Activated CD4-positive, alpha-beta T cell treated with anti-CD3 and anti-CD28 coated beads, Interleukin-2, amount 10 ng/mL, durations not matched to agents 7 days and 5 days (primary cell): ENCODE data around the gene MAP4. TPM values are rescaled to one million over a fixed set of nuclear protein-coding genes. Genes with fewer than 3 reads are reported as not detected.
A peak's percentile ranks its signal among the peaks of the same experiment; 100 is the strongest.

ENCODE experiments used
- CTCF ChIA-PET: fragments of 350-600 bp; sonication (Branson Sonifier 250); formaldehyde crosslinking; loops from one replicate; lab custom pipeline; 2021; ENCODE audit warnings: antibody characterized with exemption; lab: Charles Lee
- POLR2A ChIA-PET: fragments of 350-600 bp; sonication (Branson Sonifier 250); formaldehyde crosslinking; loops from one replicate; lab custom pipeline; 2021; ENCODE audit warnings: antibody characterized with exemption; lab: Charles Lee
- DNase-seq: peaks from one replicate; pipeline ENCODE4 v3.0.0-alpha.2; 2020
- H3K27ac Mint-ChIP-seq: one replicate; pipeline ENCODE4 v1.8.0; 2021; ENCODE audit warnings: mild to moderate bottlenecking, moderate library complexity, mixed read lengths
- H3K27me3 Mint-ChIP-seq: one replicate; pipeline ENCODE4 v1.8.0; 2021; ENCODE audit warnings: mixed read lengths
- H3K36me3 Mint-ChIP-seq: one replicate; pipeline ENCODE4 v1.8.0; 2021; ENCODE audit warnings: low read depth, mixed read lengths
- H3K4me1 Mint-ChIP-seq: one replicate; pipeline ENCODE4 v1.8.0; 2021; ENCODE audit warnings: mixed read lengths
- H3K4me3 Mint-ChIP-seq: one replicate; pipeline ENCODE4 v1.8.0; 2021; ENCODE audit warnings: mild to moderate bottlenecking, moderate library complexity, mixed read lengths
- H3K9me3 Mint-ChIP-seq: one replicate; pipeline ENCODE4 v1.8.0; 2021; ENCODE audit warnings: mixed read lengths
- total RNA-seq, 2 experiments: library from RNA; stranded (reverse); gene quantifications; one replicate each; pipeline ENCODE4 v1.2.3, GENCODE V29; 2021

Gene MAP4
- total RNA-seq, 2 experiments from 2014 or later = 106 to 110 TPM

- POLR2A ChIA-PET = no interaction called here
- peaks cover 3% of the 10 kb centered on the region for H3K36me3 Mint-ChIP-seq
- no peak for DNase-seq
- no peaks in the 10 kb centered on the region for H3K4me1 Mint-ChIP-seq
- no peak overlapping the region for H3K27ac Mint-ChIP-seq
- no peaks in the 10 kb centered on the region for H3K27me3 Mint-ChIP-seq
- CTCF ChIA-PET = interaction anchor here (0.7 to 1.4 kb wide), 2 partner anchors 11 to 552 kb away, joined by 3 to 4 read pairs; no protein-coding TSS in a partner anchor
- no peaks in the 10 kb centered on the region for H3K9me3 Mint-ChIP-seq
- no peak overlapping the region for H3K4me3 Mint-ChIP-seq
Measured at GRCh38 chr3:47859956-47860605, 156.1 kb downstream of the MAP4 start.

- no peaks in the 10 kb centered on the region for H3K9me3 Mint-ChIP-seq
- POLR2A ChIA-PET = no interaction called here
Measured at GRCh38 chr3:47857151-47857550, 159.1 kb downstream of the MAP4 start.

DNA sequence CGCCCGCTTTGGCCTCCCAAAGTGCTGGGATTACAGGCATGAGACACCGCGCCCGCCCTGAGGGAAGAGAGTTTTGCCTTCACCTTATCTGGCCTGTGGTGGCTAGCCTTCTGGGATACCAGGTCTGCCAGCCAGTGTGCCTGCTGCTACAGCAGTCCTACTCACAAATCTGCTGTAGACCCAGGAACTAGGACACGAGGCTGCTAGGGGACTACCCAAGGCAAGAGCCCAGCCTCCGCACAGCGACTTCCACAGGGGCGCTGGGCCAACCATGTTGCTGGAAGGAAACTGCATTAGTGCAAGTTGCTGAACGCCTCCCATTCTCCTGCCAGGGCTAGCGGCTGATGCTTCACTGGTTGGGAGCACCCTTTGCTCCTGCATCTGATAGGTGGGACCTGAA is 159.5 kb downstream of the MAP4 start:
- no peak for DNase-seq
- ChIA-PET CTCF (interaction anchor here (1.1 kb wide), 1 partner anchor 323 kb away, joined by 3 read pairs; no protein-coding TSS in a partner anchor), POLR2A (no interaction called here)
- no peaks in the 10 kb centered on the region for H3K4me1 Mint-ChIP-seq
- H3K4me3 Mint-ChIP-seq = no peak overlapping the region
- no peak overlapping the region for H3K27ac Mint-ChIP-seq
- peaks cover 6% of the 10 kb centered on the region for H3K36me3 Mint-ChIP-seq
- H3K9me3 Mint-ChIP-seq = no peaks in the 10 kb centered on the region
- H3K27me3 Mint-ChIP-seq = no peaks in the 10 kb centered on the region

More at GRCh38 chr3:47857151-47857550, 159.1 kb downstream of the MAP4 start:
- CTCF ChIA-PET = interaction anchor here (1.1 kb wide), 1 partner anchor 323 kb away, joined by 3 read pairs; no protein-coding TSS in a partner anchor
- no peak overlapping the region for H3K27ac Mint-ChIP-seq
- H3K4me3 Mint-ChIP-seq = no peak overlapping the region
- H3K36me3 Mint-ChIP-seq = peaks cover 6% of the 10 kb centered on the region
- no peaks in the 10 kb centered on the region for H3K4me1 Mint-ChIP-seq
- DNase-seq = no peak
- H3K27me3 Mint-ChIP-seq = no peaks in the 10 kb centered on the region

DNA sequence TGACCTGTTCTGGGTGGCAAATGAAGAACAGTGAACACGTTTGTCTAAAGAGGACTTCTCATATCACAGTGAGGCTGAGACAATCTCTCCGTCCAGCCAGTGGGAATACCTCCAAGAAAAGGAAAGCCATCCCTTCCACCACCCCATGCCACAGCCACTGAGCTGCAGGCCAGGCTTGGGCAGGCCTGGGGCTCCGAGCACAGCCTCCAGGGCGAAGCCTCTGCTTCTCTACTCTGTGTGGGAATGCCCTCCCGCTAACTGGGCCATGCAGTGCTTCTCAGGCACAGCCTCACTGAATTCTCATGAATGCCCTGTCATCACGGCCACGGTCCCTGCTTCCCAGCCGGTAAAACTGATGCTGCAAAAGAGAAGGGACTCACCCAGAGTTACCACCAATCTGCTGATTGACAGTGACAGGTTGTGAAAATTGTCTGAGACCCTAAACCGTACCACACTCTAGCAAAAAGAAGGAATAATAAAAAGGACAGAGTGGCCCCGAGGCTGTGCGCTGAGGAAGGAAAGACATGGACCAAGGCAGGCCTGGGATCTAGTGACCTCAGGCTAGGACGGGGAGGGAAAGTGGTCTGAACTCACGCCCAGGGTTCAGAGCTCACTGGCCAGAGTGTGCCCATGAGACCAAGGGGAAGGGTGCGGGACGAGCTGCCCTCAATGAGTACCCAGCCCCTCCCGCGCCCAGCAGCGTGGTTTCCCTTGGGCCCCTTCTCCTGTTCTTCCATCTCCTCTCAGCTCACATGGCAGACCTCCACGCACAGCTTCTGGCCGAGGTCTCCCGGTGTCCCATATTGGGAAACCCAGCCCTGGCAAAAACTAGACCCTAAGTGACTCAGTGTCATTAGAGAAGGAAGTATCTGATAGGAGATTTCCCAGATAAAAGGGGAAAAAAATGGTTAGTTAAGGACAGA is 160.5 kb downstream of the MAP4 start:
- ChIA-PET POLR2A (no interaction called here), CTCF (no interaction called here)
- Mint-ChIP-seq H3K4me1 (no peaks in the 10 kb centered on the region), H3K9me3 (no peaks in the 10 kb centered on the region), H3K27ac (no peak overlapping the region), H3K27me3 (no peaks in the 10 kb centered on the region), H3K36me3 (peaks cover 6% of the 10 kb centered on the region), H3K4me3 (no peak overlapping the region)
- no peak for DNase-seq

DNA sequence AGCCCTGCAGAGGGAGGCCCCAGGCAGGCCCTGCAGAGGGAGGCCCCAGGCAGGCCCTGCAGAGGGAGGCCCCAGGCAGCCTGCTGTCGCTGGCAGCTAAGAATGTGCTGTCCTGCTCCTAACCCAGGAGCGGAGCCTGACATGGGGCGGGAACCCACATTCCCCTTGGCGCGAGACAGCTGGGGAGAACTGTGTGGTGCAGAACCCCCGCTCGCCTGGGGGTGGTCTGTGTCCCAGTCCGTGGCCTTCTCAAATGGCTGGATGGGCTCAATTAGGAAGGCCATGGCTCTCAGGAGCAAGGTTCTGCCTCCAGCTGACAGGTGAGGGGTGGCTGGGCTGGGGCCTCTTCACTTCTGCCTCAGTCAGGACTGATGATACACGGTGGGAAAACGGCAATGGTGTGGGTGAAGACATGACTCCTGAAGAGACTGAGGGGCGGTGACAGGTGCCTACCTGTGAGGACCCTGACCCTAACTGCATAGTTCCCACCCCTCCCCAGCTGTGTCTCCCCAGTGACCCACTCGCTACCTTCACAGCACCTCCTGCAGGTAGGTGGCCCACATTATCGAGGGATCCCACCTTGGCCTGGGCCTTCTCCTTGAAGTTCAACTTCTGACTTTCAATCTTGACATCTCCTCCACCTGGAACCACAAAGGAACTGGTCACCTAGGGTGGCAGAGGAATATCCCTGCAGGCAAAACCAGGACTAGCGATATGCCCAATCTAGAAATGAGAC is 161.3 kb downstream of the MAP4 start:
- DNase-seq = no peak
- CTCF ChIA-PET = interaction anchor here (0.6 to 1.1 kb wide), 2 partner anchors 12 to 100 kb away, joined by 3 read pairs; no protein-coding TSS in a partner anchor
- Mint-ChIP-seq H3K9me3 (no peaks in the 10 kb centered on the region), H3K27ac (no peak overlapping the region), H3K27me3 (no peaks in the 10 kb centered on the region), H3K4me1 (no peaks in the 10 kb centered on the region), H3K4me3 (no peak overlapping the region), H3K36me3 (peaks cover 10% of the 10 kb centered on the region)
- POLR2A ChIA-PET = no interaction called here

GRCh38 chr3:47854267-47854666 is 161.9 kb downstream of the MAP4 start:
- ChIA-PET CTCF (interaction anchor here (0.6 to 1.1 kb wide), 3 partner anchors 12 to 393 kb away, joined by 3 read pairs; no protein-coding TSS in a partner anchor), POLR2A (no interaction called here)
- Mint-ChIP-seq H3K9me3 (no peaks in the 10 kb centered on the region), H3K4me3 (no peak overlapping the region), H3K27ac (no peak overlapping the region), H3K36me3 (peaks cover 10% of the 10 kb centered on the region), H3K4me1 (no peaks in the 10 kb centered on the region), H3K27me3 (no peaks in the 10 kb centered on the region)
- DNase-seq = no peak

GRCh38 chr3:47852604-47853602 is 163.3 kb downstream of the MAP4 start:
- Mint-ChIP-seq H3K4me3 (no peak overlapping the region), H3K4me1 (no peaks in the 10 kb centered on the region), H3K36me3 (peaks cover 16% of the 10 kb centered on the region), H3K27me3 (no peaks in the 10 kb centered on the region), H3K9me3 (no peaks in the 10 kb centered on the region), H3K27ac (peak overlapping the region; percentile 13)
- no peak for DNase-seq
- ChIA-PET CTCF (interaction anchor here (0.6 kb wide), 1 partner anchor 41 kb away, joined by 3 read pairs; no protein-coding TSS in a partner anchor), POLR2A (no interaction called here)

GRCh38 chr3:47851888-47852603 is 164.2 kb downstream of the MAP4 start:
- Mint-ChIP-seq H3K4me3 (no peak overlapping the region), H3K36me3 (peaks cover 19% of the 10 kb centered on the region), H3K27ac (peak overlapping the region; percentile 19), H3K9me3 (no peaks in the 10 kb centered on the region), H3K27me3 (no peaks in the 10 kb centered on the region), H3K4me1 (no peaks in the 10 kb centered on the region)
- DNase-seq = no peak
- POLR2A ChIA-PET = no interaction called here
- CTCF ChIA-PET = interaction anchor here (0.6 kb wide), 1 partner anchor 42 kb away, joined by 3 read pairs; no protein-coding TSS in a partner anchor

- CTCF ChIA-PET = interaction anchor here (1.7 kb wide), 1 partner anchor 13 kb away, joined by 3 read pairs; no protein-coding TSS in a partner anchor
- Mint-ChIP-seq H3K27me3 (no peaks in the 10 kb centered on the region), H3K9me3 (no peaks in the 10 kb centered on the region), H3K4me1 (no peaks in the 10 kb centered on the region), H3K27ac (peak overlapping the region; percentile 80), H3K4me3 (no peak overlapping the region), H3K36me3 (peaks cover 22% of the 10 kb centered on the region)
- POLR2A ChIA-PET = no interaction called here
- DNase-seq = no peak
Measured at GRCh38 chr3:47850564-47851410, 165.4 kb downstream of the MAP4 start.

GRCh38 chr3:47849699-47850563 is 166.3 kb downstream of the MAP4 start:
- Mint-ChIP-seq H3K4me1 (no peaks in the 10 kb centered on the region), H3K36me3 (peaks cover 26% of the 10 kb centered on the region), H3K27ac (peak overlapping the region; percentile 80), H3K4me3 (no peak overlapping the region), H3K27me3 (no peaks in the 10 kb centered on the region), H3K9me3 (no peaks in the 10 kb centered on the region)
- ChIA-PET POLR2A (no interaction called here), CTCF (interaction anchor here (1.7 kb wide), 1 partner anchor 12 kb away, joined by 3 read pairs; no protein-coding TSS in a partner anchor)
- DNase-seq = no peak
